Heart left ventricle (tissue), 13 donors: Measurements from ENCODE around the gene LIAS.

ENCODE experiments used
- POLR2A ChIP-seq, 2 donors: fragments of 450-650 bp; IDR thresholded peaks; one replicate each; pipeline ENCODE4 v1.6.1; 2017; ENCODE audit warnings: antibody characterized with exemption in 2 of 2, mild to moderate bottlenecking in 2 of 2, moderate library complexity in 2 of 2
- TF ChIP-seq, protein P1 (sequence below), 12 donors: fragments of 200-600 bp; sonication (generic) in 4 of 12; IDR thresholded peaks; one replicate each; pipeline versions ENCODE4 v1.5.0 to v1.8.0; 2018 to 2022; ENCODE audit warnings: antibody characterized with exemption in 12 of 12, mild to moderate bottlenecking in 5 of 12
- donor health status: ischemic (EF 13 %, LVEDD 7.1; RV severe dilation, severe dysfunction).
- donor health status: DM: no; HTN: yes; CAD: no.
- donor health status: DM: no; HTN: no; CAD: no.
- donor health status: ischemic (EF 25% LVEDD 6.9; RV normal size, moderate dysfunction).
- donor health status: ischemic (EF 25% LVEDD 5.7; RV mildly dilated, moderate dysfunction).
- donor health status: ischemic (EF 35%, LVEDD 5.7; RV mildly dilated, moderate dysfunction).
- donor health status: nonischemic (EF 11% LVEDD 7.7; RV severe dilation, severe dysfunction).
- donor health status: DM: yes; HTN: yes; CAD: no.
- donor health status: PGD.
- donor health status: ischemic (EF 29% LVEDD 5.4; RV normal size, mild dysfunction).
- donor health status: nonischemic (EF 23%, LVEDD 6.1; RV moderate dilation, normal function).

DNA sequence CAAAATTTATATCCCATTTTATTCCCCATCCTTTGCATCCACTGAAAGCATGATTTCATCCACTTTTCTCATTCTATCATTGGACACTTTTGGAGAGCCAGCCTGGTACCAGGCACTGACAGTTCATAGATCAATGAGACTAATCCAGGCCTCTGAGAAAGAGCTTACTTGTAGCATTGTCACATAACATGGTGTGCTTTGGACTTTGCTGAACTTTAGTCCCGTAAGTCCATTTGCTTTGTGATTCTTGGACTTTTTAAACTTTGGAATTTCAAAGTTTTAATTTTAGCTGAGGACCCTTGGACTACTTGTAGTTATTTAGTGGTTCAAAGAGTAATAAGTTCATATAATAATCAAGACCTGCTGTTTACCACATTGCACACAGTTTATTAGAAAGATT, 11.5 kb downstream of the LIAS start:
- TF ChIP-seq, protein P1, sequence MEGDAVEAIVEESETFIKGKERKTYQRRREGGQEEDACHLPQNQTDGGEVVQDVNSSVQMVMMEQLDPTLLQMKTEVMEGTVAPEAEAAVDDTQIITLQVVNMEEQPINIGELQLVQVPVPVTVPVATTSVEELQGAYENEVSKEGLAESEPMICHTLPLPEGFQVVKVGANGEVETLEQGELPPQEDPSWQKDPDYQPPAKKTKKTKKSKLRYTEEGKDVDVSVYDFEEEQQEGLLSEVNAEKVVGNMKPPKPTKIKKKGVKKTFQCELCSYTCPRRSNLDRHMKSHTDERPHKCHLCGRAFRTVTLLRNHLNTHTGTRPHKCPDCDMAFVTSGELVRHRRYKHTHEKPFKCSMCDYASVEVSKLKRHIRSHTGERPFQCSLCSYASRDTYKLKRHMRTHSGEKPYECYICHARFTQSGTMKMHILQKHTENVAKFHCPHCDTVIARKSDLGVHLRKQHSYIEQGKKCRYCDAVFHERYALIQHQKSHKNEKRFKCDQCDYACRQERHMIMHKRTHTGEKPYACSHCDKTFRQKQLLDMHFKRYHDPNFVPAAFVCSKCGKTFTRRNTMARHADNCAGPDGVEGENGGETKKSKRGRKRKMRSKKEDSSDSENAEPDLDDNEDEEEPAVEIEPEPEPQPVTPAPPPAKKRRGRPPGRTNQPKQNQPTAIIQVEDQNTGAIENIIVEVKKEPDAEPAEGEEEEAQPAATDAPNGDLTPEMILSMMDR (IDR thresholded peaks at IDR 0.05): no peak
- no peak for TF ChIP-seq POLR2A (IDR thresholded peaks at IDR 0.05)
